SW 1271 (cell line): ENCODE measurements around the gene RIOX2.

Experiments used
- DNase-seq, 2 experiments: peaks; one replicate each; lab custom pipeline; 2025; lab: John Stamatoyannopoulos, UW

RIOX2 gene

DNA sequence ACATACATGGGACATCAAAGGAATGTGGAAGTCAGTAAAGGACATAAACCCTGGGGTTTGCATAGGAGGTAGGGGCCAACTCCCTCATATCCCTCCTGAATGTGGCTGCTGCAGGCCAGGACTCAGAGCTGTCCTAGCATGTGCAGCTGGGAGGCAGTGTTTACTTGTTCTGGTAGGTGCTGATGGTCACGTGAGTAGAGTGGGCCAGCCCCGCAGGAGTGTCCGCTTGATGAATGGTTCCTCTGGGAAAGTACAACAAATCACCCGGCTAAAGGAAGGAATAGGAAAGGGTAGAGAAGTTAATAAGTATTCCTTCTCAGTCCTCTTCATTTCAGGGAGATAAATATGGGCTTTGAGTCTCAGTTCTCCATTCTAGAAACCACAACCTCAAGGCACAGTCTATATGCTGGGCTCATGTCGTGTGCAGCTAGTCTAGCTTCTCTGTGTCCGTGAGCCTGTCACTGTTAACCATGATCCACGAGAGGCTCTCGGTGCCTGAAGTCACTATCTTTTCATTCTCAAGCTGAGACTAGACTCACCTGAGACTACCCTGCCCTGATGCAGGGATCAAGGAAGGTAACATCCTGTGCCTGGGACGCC lies 17.9 kb downstream of the RIOX2 start:
- no peak for DNase-seq

DNA sequence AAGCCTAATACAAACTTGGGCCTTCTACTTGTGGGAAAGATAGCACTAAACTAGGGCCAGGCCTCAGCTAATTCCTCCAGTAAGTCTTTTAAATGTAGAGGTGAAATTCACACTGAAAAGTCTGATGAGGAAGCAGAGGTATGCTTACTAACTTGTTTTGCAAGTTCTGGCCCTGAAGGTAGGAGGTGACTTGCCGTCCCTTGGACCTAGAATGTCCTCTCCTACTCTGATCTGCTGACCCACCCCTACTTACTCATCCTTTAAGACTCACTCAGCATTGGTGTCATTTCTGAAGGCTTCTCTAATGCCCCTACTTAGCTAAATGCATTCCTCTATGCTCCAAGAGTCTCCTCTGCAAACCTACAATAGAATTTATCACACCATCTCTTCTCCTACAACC lies 19.4 kb downstream of the RIOX2 start:
- no peak for DNase-seq

DNA sequence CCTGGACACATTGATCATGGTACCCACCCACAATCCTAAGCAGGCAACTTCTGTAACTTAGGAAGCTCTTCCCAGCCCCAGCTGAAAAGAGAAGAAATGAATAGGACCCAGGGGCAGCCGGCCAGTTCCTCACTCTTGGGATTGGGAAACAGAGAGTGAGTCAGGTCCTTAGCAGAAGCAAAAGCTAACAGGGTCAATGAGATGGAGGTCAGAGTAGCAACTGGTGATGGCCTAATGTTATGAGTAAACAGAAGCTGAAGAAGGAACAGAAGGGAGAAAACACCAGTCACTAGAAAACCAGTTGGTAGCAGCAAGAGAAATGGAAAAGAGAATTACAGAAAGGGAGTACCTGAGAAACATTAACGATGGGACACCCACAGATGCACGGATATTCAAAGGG lies 20.0 kb downstream of the RIOX2 start:
- no peak for DNase-seq

GRCh38 chr3:97950360-97950759 lies 21.9 kb downstream of the RIOX2 start:
- DNase-seq, result no peak

GRCh38 chr3:97949743-97950142 lies 22.5 kb downstream of the RIOX2 start:
- DNase-seq, result no peak

GRCh38 chr3:97949110-97949485 lies 23.1 kb downstream of the RIOX2 start:
- DNase-seq, result no peak

GRCh38 chr3:97948351-97949109 lies 23.7 kb downstream of the RIOX2 start:
- DNase-seq, result no peak

- no peak for DNase-seq
These were observed 29.3 kb downstream of the RIOX2 start for GRCh38 chr3:97942801-97943546.

DNA sequence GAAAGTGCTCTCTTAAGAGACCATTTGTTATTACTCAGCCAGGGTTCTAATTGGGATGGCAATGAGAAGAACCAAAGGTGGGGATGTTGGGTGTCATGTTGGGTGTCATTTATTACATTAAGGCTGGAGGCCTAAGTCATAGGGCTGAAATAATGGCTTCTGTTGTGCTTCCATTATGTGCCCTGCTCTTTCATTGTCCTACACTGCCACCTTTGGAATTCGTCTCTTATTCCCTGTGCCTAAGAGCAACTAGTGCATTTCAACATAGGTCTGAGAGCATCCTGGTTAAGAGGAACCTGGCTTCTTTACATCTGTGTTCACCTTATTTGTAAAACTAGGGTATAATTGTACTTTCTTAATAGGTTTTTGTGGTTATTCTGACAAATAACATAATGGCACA lies 32.2 kb downstream of the RIOX2 start:
- DNase-seq, result no peak

GRCh38 chr3:97939401-97939800 lies 32.8 kb downstream of the RIOX2 start:
- no peak for DNase-seq

DNA sequence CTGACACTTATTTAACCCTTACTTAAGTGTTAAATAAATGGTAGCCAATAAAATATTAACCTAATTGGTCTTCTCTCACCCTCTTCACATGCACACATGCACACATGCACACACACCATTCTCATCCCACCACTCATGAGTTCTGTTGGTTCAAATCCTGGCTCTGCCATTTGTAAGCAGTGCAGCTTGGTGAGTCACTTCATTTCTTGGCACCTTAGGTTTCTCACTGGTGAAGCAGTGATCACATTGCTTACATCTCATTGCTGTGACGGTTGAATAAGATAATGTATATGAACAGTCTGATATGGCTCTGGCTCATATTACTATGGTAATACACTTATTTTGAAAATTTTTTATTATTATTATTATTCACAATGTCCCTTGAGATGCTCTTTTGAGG lies 33.8 kb downstream of the RIOX2 start:
- DNase-seq, result no peak

GRCh38 chr3:97937205-97937604 lies 35.0 kb downstream of the RIOX2 start:
- no peak for DNase-seq

DNA sequence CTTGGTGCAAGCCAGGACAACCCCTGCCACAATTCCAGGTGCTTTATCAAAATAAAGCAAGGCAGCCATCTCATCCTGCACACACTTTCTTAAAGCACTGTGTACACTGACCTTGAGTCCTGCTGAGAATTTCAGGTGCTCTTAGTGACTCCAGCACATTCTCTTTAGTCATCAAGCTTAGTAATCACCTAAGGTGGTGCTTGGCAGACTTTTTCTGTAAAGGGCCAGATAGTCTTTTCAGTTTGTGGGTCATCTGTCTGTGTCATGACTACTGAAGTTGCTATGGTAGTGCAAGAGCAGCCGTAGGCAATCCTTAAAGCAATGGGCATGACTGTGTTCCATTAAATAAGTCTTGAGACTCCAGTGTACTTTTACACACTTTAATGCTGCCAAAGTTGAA lies 36.4 kb downstream of the RIOX2 start:
- no peak for DNase-seq

DNA sequence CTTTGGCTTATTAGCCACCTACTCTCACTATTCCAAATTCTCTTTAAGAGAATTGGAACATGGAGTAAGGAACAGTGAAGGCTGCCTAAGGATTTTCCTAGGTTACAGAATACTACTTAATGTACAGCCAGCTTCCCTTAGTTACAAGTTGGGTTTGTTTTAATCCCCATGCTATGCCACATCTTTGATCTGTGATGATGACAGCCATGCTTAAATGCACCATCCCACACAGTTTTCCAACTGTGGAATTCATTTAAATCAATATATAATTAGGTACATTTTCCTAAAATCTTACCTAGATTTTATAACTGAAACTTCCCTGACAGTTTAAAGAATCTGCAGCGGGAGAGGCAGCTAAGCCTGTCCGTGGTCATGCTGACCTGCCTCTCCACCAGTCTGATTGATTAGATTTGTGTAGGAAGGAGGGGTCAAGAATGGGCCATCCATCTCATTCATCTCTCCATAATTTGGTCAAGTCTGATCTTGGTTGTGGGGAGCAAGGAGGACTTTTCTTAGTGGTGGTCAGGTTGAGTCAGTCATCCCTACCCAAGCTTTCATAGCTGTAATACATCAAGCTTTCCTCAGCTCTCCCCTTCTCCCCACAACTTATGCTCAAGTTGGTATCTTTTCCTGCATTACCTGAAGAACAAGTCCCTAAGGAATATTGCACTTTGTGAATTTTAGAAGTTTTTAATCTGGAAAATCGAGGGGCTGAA lies 37.1 kb downstream of the RIOX2 start:
- DNase-seq, result no peak

GRCh38 chr3:97932387-97932801 lies 39.8 kb downstream of the RIOX2 start:
- DNase-seq, result no peak

- DNase-seq, result no peak
These were observed 41.0 kb downstream of the RIOX2 start for GRCh38 chr3:97931218-97931617.

DNA sequence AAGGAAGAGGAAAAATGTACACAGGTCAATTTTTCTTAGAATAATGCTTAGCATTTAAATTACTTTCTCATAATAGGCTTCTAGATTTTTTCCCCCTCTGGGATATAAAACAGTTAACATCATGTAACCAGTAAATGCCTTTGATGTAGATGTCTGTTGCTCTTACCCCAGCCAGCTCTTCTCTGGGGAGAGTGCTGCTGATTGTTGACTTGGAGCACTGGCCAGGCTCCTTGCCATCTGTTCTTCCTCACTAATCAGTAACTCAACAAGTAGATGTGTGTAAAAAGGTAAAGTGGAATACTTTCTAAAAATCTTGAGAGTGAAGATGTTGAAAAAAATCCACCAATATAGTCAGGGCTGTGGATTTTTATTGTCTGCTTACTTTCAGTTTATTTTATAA lies 42.2 kb downstream of the RIOX2 start:
- no peak for DNase-seq

DNA sequence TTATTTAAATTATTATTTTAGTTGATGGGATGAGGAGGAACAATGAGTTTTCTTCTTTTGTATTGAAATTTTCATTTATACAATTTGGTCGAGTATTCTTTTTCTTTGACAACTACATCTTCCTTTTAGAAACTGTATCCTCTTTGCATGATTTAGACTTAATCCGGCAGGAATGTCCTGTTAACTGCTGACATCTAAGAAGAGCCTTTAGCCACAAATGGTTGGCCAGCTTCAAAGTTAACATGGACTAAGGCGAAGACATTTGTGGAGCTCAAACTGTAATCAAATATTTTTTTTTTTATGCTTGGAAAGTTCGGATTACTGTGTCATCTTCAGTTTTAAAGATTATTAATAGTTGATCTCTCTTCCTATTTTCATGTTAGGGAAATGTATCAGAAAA lies 43.2 kb downstream of the RIOX2 start:
- DNase-seq, result no peak

DNA sequence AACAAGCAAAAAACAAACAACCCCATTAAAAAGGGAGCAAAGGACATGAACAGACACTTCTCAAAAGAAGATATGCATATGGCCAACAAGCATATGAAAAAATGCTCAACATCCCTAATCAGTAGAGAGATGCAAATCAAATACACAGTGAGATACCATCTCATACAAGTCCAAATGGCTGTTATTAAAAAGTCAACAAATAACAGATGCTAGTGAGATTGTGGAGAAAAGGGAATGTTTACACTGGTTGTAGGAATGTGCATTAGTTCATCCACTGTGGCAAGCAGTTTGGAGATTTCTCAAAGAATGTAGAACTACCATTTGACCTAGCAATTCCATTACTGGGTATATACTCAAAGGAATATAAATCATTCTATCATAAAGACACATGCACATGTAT lies 44.5 kb downstream of the RIOX2 start:
- no peak for DNase-seq

DNA sequence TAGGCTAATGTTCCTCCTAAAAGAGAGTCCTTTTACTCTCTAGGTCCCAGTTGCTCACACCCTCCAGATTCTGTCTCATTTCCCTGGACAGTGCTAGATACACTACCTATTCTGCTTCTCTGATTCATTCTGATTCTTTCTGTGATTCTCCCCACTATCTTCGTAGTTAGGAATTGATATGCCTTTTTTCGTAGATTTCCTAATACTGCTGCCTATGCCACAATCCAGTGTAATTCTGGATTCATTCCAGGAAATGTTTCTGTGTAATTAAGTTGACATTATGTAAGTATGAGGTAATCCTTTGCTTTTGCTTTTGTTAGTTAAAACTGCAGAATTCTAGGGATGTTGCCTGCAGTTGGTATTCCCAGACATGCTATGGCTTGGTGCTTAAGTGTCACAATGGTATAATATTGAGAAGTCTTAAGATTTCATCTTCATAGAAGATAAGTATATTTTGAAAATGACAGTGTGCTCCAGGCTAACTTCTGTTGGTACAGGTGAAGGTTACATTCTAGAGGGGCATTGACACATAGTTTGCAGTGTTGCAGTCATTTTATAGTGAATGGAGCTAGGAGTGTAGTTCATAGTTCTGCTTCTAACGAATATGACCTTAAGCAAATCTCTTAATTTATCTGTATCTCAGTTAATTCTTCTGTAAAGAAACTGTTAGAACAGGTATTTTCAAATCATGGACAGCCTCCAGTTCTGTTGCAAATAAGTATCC lies 54.3 kb downstream of the RIOX2 start:
- no peak for DNase-seq

DNA sequence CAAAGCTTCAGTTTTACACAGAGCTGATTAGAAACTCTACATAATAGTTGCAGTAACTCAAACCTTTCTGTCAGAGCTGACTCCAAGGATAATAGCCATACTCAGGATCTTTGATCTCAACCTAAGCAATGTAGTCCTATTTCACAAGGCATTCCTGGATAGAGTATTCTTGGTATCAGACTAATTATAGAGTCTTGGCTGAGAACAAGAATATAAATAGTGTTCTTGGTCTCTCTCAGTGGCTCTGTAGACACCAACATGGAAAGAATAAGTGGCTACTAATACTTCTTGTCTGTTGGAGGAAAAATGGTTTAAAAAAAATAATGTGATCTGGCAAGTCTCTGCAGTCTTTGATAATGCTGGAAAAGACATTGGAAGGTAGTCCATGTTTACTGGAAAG lies 55.7 kb downstream of the RIOX2 start:
- no peak for DNase-seq

DNA sequence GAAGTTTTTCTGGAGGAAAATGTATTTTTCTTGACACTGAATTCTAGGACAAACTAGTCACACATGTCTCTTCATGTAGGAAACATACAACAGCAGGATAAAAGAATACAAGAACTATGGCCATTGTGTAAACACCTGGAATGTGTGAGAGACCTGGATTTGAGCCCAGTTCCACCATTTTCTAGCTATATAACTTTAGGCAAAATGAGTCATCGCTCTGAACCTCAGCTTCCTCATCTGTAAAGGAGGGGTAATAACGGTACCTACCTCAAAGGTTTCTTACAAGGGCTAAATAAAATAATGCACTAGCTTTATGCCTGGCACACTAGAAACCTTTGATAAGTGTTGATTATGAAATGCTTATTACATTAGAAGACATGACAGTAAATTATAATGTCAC lies 57.8 kb downstream of the RIOX2 start:
- DNase-seq, result no peak
